ENCODE results near the gene FBF1.

The FBF1 gene

DNA sequence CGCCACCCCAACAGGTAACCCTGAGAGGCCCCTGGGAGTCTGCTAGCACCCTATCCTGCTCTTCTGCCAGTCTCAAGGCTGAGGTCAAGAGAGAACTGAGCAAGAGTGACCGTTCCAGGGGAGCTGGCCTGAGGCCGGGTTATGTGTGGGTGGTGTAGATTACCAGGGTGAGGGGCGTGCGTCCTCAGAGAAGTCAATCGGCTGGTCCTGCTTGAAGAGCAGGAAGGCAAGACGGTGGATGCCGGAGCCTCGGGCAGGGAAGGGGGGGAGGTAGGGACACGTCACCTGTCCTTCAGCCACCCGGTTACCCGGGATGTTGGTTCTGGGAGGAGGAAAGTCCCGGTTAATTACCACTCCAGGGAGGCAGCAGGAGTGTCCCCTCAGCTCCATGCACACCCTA is 41.5 kb downstream of the FBF1 start:
- TF ChIP-seq, protein P1, sequence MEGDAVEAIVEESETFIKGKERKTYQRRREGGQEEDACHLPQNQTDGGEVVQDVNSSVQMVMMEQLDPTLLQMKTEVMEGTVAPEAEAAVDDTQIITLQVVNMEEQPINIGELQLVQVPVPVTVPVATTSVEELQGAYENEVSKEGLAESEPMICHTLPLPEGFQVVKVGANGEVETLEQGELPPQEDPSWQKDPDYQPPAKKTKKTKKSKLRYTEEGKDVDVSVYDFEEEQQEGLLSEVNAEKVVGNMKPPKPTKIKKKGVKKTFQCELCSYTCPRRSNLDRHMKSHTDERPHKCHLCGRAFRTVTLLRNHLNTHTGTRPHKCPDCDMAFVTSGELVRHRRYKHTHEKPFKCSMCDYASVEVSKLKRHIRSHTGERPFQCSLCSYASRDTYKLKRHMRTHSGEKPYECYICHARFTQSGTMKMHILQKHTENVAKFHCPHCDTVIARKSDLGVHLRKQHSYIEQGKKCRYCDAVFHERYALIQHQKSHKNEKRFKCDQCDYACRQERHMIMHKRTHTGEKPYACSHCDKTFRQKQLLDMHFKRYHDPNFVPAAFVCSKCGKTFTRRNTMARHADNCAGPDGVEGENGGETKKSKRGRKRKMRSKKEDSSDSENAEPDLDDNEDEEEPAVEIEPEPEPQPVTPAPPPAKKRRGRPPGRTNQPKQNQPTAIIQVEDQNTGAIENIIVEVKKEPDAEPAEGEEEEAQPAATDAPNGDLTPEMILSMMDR (IDR thresholded peaks at IDR 0.05; ENCODE audit: low read depth, low read length), result no peak
- H3K4me3 ChIP-seq (ENCODE audit: low read depth, low read length), result no peak overlapping the region

DNA sequence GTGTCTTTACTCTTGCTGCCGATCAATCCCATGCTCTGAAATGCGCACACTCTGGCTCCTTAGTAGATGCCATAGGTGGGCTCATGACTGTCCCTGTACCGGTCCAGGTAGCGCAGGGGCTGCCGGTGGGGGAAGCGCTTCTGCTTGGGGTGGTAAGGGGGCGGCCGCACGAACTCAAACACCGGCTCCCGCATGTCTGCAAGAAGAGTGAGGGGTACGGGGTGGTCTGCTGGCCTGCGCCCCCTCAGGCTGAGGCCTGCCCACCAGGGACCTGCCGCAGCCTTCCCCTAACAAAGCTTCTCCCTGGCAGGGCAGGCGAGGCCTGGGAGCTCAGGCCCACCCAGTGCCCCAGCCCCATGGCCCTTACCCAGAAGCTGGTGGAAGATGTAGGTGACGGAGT is 42.1 kb downstream of the FBF1 start:
- TF ChIP-seq, protein P1 (IDR thresholded peaks at IDR 0.05; ENCODE audit: low read depth, low read length), result no peak
- no peak overlapping the region for H3K4me3 ChIP-seq (ENCODE audit: low read depth, low read length)

DNA sequence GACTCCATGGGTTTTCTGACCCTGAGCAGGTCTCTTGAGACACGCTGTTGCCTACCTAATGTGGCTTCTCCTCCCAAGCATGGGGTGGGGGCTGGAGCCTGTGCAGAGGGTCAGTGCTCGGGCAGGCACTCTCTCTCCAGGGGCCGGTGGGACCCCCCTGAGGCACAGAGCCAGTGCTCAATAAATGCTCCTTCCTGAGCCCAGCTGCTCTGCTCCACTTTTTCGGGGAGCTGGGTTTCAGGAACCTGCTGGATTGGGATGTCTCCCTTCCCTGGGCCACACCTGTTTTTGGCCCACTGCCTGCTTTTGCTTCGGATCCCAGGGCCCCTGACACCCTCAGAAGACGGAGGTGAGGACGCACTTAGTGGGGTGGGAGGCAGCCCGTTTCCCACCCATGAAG is 42.8 kb downstream of the FBF1 start:
- TF ChIP-seq, protein P1 (IDR thresholded peaks at IDR 0.05; ENCODE audit: low read depth, low read length), result no peak
- no peak overlapping the region for H3K4me3 ChIP-seq (ENCODE audit: low read depth, low read length)

DNA sequence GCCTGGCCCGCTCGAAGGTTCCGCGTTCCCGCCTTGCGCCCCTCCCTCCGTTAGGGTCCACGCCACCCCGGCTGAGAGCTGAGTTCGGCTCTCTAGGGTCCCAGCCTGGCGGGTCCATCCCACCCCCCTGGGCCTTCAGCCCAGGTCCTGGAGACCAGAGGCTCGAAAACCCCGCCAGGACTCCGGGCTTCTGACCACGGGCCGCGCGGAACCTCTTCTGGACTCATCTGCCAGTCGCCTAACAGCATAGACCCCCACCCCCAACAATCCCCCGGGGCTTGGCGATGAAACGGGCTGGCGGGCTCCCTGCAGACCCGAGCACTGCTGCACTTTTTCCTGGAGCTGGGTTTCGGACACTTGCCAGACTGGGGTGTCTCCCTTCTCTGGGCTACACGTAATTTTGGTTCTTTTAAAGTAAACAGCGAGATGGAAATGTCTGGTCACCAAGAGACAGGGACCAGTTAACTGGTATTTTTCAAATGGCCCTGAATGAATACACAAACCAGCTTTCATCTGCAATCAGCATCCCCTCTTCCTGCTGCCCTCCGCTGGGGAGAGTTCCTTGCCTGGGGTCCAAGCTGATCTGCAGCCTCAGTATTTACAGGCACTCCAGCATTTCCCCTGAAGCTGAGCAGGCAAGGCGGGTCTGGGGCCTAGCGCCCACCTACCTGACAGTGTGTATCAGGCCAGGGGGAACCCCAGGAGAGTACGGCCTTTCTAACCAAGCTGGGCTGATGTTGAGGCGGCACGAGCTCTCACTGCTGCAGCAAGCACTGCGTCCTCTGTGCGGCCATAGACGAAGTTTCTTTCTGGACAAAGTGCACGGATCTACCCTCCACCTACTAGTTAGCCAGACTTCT is 43.5 kb downstream of the FBF1 start:
- TF ChIP-seq, protein P1 (IDR thresholded peaks at IDR 0.05; ENCODE audit: low read depth, low read length), result no peak
- peak overlapping the region; percentile 68 for H3K4me3 ChIP-seq (ENCODE audit: low read depth, low read length)

DNA sequence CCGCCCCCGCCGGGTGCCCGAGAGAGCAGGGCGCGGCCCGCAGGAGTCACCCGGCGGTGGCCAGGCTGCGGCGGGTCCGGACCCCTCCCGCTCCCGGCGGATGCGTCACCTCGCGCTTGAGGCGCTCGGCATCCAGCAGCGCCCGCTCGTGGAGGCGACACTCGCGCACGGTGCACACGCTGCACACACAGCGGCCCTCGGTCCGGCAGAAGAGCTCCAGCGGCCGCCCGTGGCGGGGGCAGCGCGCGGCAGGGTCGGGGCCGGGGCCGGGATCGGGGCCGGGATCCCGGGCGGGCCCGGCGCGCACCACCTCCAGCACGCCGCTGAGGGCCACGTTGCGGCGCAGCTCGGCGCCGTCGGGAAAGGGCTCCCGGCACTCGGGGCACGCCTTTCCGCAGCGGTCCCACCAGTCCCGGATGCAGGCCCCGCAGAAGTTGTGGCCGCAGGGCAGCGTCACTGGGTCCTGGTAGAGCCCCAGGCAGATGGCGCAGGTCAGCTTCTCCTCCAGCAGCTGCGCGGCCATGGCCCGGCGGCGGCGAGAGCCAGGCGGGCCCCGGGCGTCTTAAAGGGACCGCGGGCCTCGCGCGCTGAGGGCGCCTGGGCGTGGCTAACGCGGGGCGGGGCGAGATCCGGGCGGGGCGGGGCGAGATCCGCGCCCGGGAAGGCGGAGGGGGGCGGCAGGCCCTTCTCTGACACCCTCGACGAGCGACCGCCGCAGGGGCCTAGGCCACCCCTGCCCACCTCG is 44.3 kb downstream of the FBF1 start, which contains the start of gene TRIM65:
Gene TRIM65 (minus strand): TSS at position 537 of the 745 bp plus-strand sequence. CDS start 14 bp downstream, at position 523.
- TF ChIP-seq, protein P1 (IDR thresholded peaks at IDR 0.05; ENCODE audit: low read depth, low read length), result no peak
- H3K4me3 ChIP-seq (ENCODE audit: low read depth, low read length), result peak within 1 kb of the TSS; percentile 68

DNA sequence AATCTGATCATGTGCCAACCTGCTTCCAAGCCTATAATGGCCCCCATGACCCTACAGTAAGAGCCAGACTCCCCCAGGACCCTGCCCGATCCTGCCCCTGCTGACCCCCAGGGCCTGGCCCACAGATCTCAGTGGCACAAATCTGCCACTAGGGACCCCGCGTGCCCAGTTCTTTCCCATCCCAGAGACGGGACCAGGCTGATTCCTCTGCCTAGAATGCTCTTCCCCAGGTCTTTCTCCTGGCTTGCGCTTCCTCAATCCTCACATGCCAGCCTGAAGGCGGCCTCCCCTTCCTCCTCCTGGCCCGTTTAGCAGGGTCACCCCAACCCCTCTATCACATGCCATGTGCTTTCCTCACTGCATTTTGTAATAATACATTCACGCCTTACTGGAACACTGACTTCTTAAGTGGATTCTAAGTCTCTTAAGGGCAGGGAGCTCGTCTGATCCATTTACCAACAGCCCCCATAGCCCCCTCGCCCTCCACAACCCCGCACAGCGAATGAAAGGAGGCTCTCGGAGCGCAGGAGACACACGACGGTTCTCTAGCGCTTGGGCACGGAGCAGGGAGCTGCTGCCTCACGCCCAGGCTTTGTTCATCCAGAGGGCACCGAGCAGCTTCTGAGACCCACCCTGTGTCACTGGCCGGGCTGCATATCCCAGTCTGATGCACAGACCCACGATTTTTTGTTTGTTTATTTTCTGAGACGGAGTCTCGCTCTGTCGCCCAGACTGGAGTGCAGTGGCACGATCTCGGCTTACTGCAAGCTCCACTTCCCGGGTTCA is 45.3 kb downstream of the FBF1 start:
- TF ChIP-seq, protein P1 (IDR thresholded peaks at IDR 0.05; ENCODE audit: low read depth, low read length), result no peak; the same call in 1 of the 2 replicates
- H3K4me3 ChIP-seq (ENCODE audit: low read depth, low read length), result peak overlapping the region; percentile 68

Data from WI38 (cell line).